Keratinocyte (primary cell): ENCODE measurements around the gene ACTN4. TPM values are rescaled to one million over a fixed set of nuclear protein-coding genes. Genes with fewer than 3 reads are reported as not detected.
"Not testable (repeated sequence)": the region's sequence is repeated elsewhere in the genome, so short reads cannot be mapped to it uniquely, and the experiment has no call there.

ENCODE experiments used
- DNase-seq: peaks from one replicate; pipeline ENCODE4 v3.0.0-alpha.2; 2011; ENCODE audit warnings: low read depth, missing footprints, low spot score
- FAIRE-seq: peaks from 2 replicates; lab custom pipeline; 2011; peaks lifted over from hg19 to GRCh38; lab: Jason Lieb, UNC
- H2AFZ ChIP-seq: 2 replicates; pipeline ENCODE4 v1.6.0; 2012; ENCODE audit warnings: low read length, control low read depth, inconsistent platforms; ENCODE audit not compliant: control insufficient read depth
- H3K27ac ChIP-seq: 2 replicates; pipeline ENCODE4 v1.5.1; 2011; ENCODE audit warnings: low read length; ENCODE audit not compliant: control insufficient read depth, insufficient read depth
- H3K27me3 ChIP-seq: 3 replicates; pipeline ENCODE4 v1.6.0; 2011; ENCODE audit warnings: low read length; ENCODE audit not compliant: control insufficient read depth, insufficient read depth; ENCODE audit errors: extremely low read depth
- H3K36me3 ChIP-seq, 2 experiments: 2 replicates in 1 of 2; 3 replicates in 1 of 2; pipeline ENCODE4 v1.5.1; 2011; ENCODE audit warnings: low read length in 2 of 2, mild to moderate bottlenecking in 1 of 2; ENCODE audit not compliant: control insufficient read depth in 2 of 2, insufficient read depth in 2 of 2; ENCODE audit errors: extremely low read depth in 1 of 2
- H3K4me1 ChIP-seq: 3 replicates; pipeline ENCODE4 v1.5.1; 2011; ENCODE audit warnings: low read length; ENCODE audit not compliant: control insufficient read depth, insufficient read depth; ENCODE audit errors: extremely low read depth
- H3K4me2 ChIP-seq: 3 replicates; pipeline ENCODE4 v1.6.0; 2011; ENCODE audit warnings: low read depth, low read length; ENCODE audit not compliant: control insufficient read depth, insufficient read depth; ENCODE audit errors: extremely low read depth
- H3K4me3 ChIP-seq, 3 experiments: fragments of 200-600 bp in 1 of 3; sonication (generic) in 1 of 3; 2 replicates in 2 of 3; 3 replicates in 1 of 3; pipeline ENCODE4 v1.5.1; 2011 to 2016; ENCODE audit warnings: low read length in 3 of 3, mild to moderate bottlenecking in 3 of 3, control low read depth in 2 of 3, inconsistent platforms in 1 of 3, low read depth in 1 of 3, mixed read lengths in 1 of 3, mixed run types in 1 of 3, moderate library complexity in 1 of 3; ENCODE audit not compliant: control insufficient read depth in 2 of 3, insufficient read depth in 2 of 3; ENCODE audit errors: extremely low read depth in 1 of 3
- H3K79me2 ChIP-seq: 2 replicates; pipeline ENCODE4 v1.6.0; 2012; ENCODE audit warnings: low read length; ENCODE audit not compliant: control insufficient read depth, insufficient read depth
- H3K9ac ChIP-seq: 3 replicates; pipeline ENCODE4 v1.6.0; 2011; ENCODE audit warnings: low read length; ENCODE audit not compliant: control insufficient read depth, insufficient read depth; ENCODE audit errors: extremely low read depth
- H3K9me1 ChIP-seq: 3 replicates; pipeline ENCODE4 v1.6.0; 2011; ENCODE audit warnings: low read length; ENCODE audit not compliant: control insufficient read depth, insufficient read depth; ENCODE audit errors: extremely low read depth
- H3K9me3 ChIP-seq: 2 replicates; pipeline ENCODE4 v1.5.1; 2012; ENCODE audit warnings: low read depth, low read length; ENCODE audit not compliant: control insufficient read depth
- H4K20me1 ChIP-seq: 3 replicates; pipeline ENCODE4 v1.6.0; 2011; ENCODE audit warnings: low read length; ENCODE audit not compliant: control insufficient read depth, insufficient read depth; ENCODE audit errors: extremely low read depth
- EZH2 ChIP-seq: IDR thresholded peaks from one replicate; pipeline ENCODE4 v1.6.1; 2012; ENCODE audit warnings: inconsistent platforms, mild to moderate bottlenecking, low read length, moderate library complexity
- dilution Hi-C: fragments of 300-500 bp; cut with MboI; formaldehyde crosslinking; loops from one replicate; pipeline ENCODE4 v1.7.0; 2020; ENCODE audit warnings: low sequenced_read_pairs; ENCODE audit not compliant: extremely low pct_ligation_motif_present
- polyA plus RNA-seq, 5 experiments: library from polyadenylated mRNA; depleted of rRNA in 3 of 5; stranded (reverse) in 3 of 5; stranded (forward) in 1 of 5; unstranded in 1 of 5; fragments of >200 nt; gene quantifications; 1 replicate in 1 of 5; 2 replicates in 3 of 5; 3 replicates in 1 of 5; pipeline versions ENCODE4 v1.2.1 to v1.2.3, GENCODE V29; 2011 to 2012; ENCODE audit warnings: missing spikeins in 2 of 5, low read depth in 1 of 5, low replicate concordance in 1 of 5
- TF ChIP-seq, protein P1 (sequence below), 3 experiments: IDR thresholded peaks in 1 of 3; conservative IDR thresholded peaks in 1 of 3; optimal IDR thresholded peaks in 1 of 3; 2 replicates in 2 of 3; 3 replicates in 1 of 3; pipeline versions ENCODE3 to v1.5.1; 2011; ENCODE audit warnings: low read length in 3 of 3, mild to moderate bottlenecking in 3 of 3, moderate library complexity in 2 of 3, control low read depth in 1 of 3, inconsistent platforms in 1 of 3; ENCODE audit not compliant: insufficient read depth in 2 of 3; ENCODE audit errors: extremely low read depth in 1 of 3

The ACTN4 gene
- polyA plus RNA-seq, 1 donor (not counting 4 experiments of a cell fraction or from before 2014, with no cell fraction given), result 463 TPM

- Histone ChIP-seq H4K20me1 (no peaks in the 10 kb centered on the region), H3K36me3 (no peaks in the 10 kb centered on the region), H3K27ac (no peak overlapping the region), H2AFZ (no peak overlapping the region), H3K79me2 (no peaks in the 10 kb centered on the region), H3K9me1 (no peaks in the 10 kb centered on the region), H3K9ac (no peak overlapping the region), H3K4me3 (no peak overlapping the region), H3K4me1 (no peaks in the 10 kb centered on the region), H3K4me2 (no peak overlapping the region), H3K9me3 (no peaks in the 10 kb centered on the region), H3K27me3 (no peaks in the 10 kb centered on the region)
- dilution Hi-C loops, result no loop called here
- TF ChIP-seq, protein P1, sequence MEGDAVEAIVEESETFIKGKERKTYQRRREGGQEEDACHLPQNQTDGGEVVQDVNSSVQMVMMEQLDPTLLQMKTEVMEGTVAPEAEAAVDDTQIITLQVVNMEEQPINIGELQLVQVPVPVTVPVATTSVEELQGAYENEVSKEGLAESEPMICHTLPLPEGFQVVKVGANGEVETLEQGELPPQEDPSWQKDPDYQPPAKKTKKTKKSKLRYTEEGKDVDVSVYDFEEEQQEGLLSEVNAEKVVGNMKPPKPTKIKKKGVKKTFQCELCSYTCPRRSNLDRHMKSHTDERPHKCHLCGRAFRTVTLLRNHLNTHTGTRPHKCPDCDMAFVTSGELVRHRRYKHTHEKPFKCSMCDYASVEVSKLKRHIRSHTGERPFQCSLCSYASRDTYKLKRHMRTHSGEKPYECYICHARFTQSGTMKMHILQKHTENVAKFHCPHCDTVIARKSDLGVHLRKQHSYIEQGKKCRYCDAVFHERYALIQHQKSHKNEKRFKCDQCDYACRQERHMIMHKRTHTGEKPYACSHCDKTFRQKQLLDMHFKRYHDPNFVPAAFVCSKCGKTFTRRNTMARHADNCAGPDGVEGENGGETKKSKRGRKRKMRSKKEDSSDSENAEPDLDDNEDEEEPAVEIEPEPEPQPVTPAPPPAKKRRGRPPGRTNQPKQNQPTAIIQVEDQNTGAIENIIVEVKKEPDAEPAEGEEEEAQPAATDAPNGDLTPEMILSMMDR (optimal IDR thresholded peaks at IDR 0.05 in 1 of 3, IDR thresholded peaks at IDR 0.05 in 1 of 3, conservative IDR thresholded peaks at IDR 0.05 in 1 of 3; ENCODE audit: extremely low read depth in 1 of 3, insufficient read depth in 2 of 3, low read length in 3 of 3), result no peak
- TF ChIP-seq EZH2, result no peak
- no peak for DNase-seq
- FAIRE-seq, result no peak
Measured at GRCh38 chr19:38759590-38760003, 112.1 kb downstream of the ACTN4 start.

DNA sequence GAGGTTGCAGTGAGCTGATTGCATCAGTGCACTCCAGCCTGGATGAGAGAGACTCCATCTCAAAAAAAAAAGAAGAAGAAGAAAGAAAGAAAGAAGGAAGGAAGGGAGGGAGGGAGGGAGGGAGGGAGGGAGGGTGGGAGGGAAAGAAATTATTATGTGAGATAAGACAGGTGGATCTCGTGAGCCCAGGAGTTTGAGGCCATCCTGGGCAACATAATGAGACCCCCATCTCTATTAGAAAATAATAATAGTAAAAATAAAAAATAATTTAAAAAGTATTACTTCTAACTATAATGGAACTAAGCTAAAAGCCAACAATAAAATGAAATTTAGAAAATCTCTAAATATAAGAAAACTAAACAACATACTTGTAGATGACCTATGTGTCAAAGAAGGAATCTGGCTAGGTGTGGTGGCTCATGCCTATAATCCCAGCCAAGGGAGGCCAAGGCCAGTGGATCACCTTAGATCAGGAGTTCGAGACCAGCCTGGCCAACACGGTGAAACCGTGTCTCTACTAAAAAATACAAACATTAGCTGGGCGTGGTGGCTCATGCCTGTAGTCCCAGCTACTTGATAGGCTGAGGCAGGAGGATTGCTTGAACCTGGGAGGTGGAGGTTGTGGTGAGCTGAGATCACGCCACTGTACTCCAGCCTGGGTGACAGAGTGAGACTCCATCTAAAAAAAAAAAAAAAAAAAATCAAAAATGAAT, 113.5 kb downstream of the ACTN4 start:
- dilution Hi-C loops, H2AFZ ChIP-seq, DNase-seq, H3K4me3 ChIP-seq, H3K9me3 ChIP-seq, H3K9ac ChIP-seq, FAIRE-seq, H3K9me1 ChIP-seq, H3K36me3 ChIP-seq, H3K4me2 ChIP-seq, H4K20me1 ChIP-seq, H3K27ac ChIP-seq, H3K4me1 ChIP-seq, H3K79me2 ChIP-seq, H3K27me3 ChIP-seq: not testable (repeated sequence)

GRCh38 chr19:38761884-38762389, 114.5 kb downstream of the ACTN4 start:
- H3K9me3 ChIP-seq, H3K4me3 ChIP-seq, H3K79me2 ChIP-seq, dilution Hi-C loops, DNase-seq, H3K27ac ChIP-seq, H4K20me1 ChIP-seq, H3K4me1 ChIP-seq, H2AFZ ChIP-seq, H3K36me3 ChIP-seq, FAIRE-seq, H3K4me2 ChIP-seq, H3K27me3 ChIP-seq, H3K9ac ChIP-seq, H3K9me1 ChIP-seq: not testable (repeated sequence)
